GM18907 (cell line): ENCODE measurements around the gene PRKCH.

Experiments used
- ATAC-seq: cut with Tn5 transposase; IDR thresholded peaks from one replicate; pipeline ENCODE4 v1.9.1; 2021; ENCODE audit warnings: mild to moderate bottlenecking, moderate library complexity; ENCODE audit not compliant: unreplicated experiment

PRKCH gene

GRCh38 chr14:61321385-61322010 is at the start of gene PRKCH:
Gene PRKCH (plus strand): TSS chr14:61321579. CDS start chr14:61322102, 523 bp downstream.
- peak; percentile 66 for ATAC-seq

GRCh38 chr14:61277232-61277631 is 44.1 kb upstream of the PRKCH start:
- no peak for ATAC-seq

GRCh38 chr14:61277784-61278183 is 43.6 kb upstream of the PRKCH start:
- ATAC-seq: no peak

- no peak for ATAC-seq
These were observed 42.3 kb upstream of the PRKCH start for GRCh38 chr14:61279082-61279481.

GRCh38 chr14:61280092-61280525 is 41.3 kb upstream of the PRKCH start:
- no peak for ATAC-seq

GRCh38 chr14:61280526-61281185 is 40.7 kb upstream of the PRKCH start:
- no peak for ATAC-seq

- ATAC-seq: no peak
These were observed 40.0 kb upstream of the PRKCH start, which contains the start of gene TMEM30B for GRCh38 chr14:61281186-61281947. Gene TMEM30B (minus strand): TSS chr14:61281338. CDS start chr14:61281147, 191 bp downstream.

- ATAC-seq: no peak
These were observed 39.5 kb upstream of the PRKCH start for GRCh38 chr14:61281948-61282275.

- no peak for ATAC-seq
These were observed 38.6 kb upstream of the PRKCH start for GRCh38 chr14:61282746-61283145.

- ATAC-seq: no peak
These were observed 37.4 kb upstream of the PRKCH start for GRCh38 chr14:61284001-61284400.

- no peak for ATAC-seq
These were observed 36.0 kb upstream of the PRKCH start for GRCh38 chr14:61285364-61285763.

GRCh38 chr14:61287196-61287595 is 34.2 kb upstream of the PRKCH start:
- ATAC-seq: no peak

- ATAC-seq: no peak
These were observed 33.2 kb upstream of the PRKCH start for GRCh38 chr14:61288228-61288627.

GRCh38 chr14:61288720-61289119 is 32.7 kb upstream of the PRKCH start:
- no peak for ATAC-seq

- ATAC-seq: no peak
These were observed 30.7 kb upstream of the PRKCH start for GRCh38 chr14:61290701-61291100.

GRCh38 chr14:61296151-61296550 is 25.2 kb upstream of the PRKCH start:
- ATAC-seq: no peak

GRCh38 chr14:61296719-61297502 is 24.5 kb upstream of the PRKCH start:
- ATAC-seq: no peak

- no peak for ATAC-seq
These were observed 23.8 kb upstream of the PRKCH start for GRCh38 chr14:61297581-61297980.

- ATAC-seq: no peak
These were observed 22.6 kb upstream of the PRKCH start for GRCh38 chr14:61298824-61299223.

GRCh38 chr14:61300209-61300608 is 21.2 kb upstream of the PRKCH start:
- no peak for ATAC-seq

GRCh38 chr14:61300754-61301153 is 20.6 kb upstream of the PRKCH start:
- ATAC-seq: no peak
